C4-2B (cell line): Measurements from ENCODE around the gene CSTA.

Source experiments
- H3K27ac ChIP-seq: fragments of 450-650 bp; 2 replicates; pipeline ENCODE4 v1.5.1; 2017
- ZFX ChIP-seq: fragments of 450-650 bp; IDR thresholded peaks from 2 replicates; pipeline ENCODE4 v1.6.1; 2017
- TF ChIP-seq, protein P1 (sequence below): fragments of 450-650 bp; conservative IDR thresholded peaks from 2 replicates; pipeline ENCODE4 v1.5.1; 2017; ENCODE audit warnings: mild to moderate bottlenecking

CSTA gene

DNA sequence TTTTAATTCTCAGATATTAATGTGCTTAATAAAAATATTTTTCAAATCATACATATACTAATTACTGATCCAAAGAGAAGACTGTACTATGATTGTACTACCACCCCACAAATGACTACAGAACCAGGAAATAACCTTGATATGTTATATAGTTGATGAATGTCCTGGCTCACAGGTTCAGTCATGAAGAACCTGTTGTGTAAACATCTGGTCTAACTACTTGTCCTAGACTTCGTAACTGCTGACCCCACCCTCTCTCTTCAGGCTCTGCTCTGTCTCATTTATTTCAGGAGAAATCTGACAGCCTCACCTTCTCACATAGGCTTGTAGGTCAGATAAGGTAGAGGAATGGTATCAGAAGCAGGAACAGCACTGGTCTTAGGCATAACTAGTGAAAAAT is 14.7 kb upstream of the CSTA start:
- no peak overlapping the region for H3K27ac ChIP-seq
- TF ChIP-seq ZFX: no peak
- TF ChIP-seq, protein P1, sequence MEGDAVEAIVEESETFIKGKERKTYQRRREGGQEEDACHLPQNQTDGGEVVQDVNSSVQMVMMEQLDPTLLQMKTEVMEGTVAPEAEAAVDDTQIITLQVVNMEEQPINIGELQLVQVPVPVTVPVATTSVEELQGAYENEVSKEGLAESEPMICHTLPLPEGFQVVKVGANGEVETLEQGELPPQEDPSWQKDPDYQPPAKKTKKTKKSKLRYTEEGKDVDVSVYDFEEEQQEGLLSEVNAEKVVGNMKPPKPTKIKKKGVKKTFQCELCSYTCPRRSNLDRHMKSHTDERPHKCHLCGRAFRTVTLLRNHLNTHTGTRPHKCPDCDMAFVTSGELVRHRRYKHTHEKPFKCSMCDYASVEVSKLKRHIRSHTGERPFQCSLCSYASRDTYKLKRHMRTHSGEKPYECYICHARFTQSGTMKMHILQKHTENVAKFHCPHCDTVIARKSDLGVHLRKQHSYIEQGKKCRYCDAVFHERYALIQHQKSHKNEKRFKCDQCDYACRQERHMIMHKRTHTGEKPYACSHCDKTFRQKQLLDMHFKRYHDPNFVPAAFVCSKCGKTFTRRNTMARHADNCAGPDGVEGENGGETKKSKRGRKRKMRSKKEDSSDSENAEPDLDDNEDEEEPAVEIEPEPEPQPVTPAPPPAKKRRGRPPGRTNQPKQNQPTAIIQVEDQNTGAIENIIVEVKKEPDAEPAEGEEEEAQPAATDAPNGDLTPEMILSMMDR: no peak

DNA sequence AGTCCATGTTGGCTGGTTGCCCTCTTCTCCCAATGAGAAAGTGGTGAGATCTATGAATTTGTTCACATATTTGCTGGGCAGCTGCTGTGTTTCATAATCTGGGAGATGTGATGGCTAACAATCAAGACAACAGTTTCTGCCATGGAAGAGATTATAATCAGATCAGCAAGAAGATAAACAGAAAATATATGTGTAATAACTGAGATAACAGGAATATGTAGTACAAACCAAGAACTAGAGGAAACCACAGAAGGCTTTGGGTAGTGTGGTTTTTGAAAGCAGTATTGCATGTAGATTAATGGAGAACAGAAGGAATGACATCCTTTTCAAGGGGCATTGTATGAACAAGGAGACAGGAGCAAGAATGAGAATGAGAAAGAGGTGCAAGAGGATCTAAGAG is 12.2 kb upstream of the CSTA start:
- TF ChIP-seq, protein P1: no peak
- TF ChIP-seq ZFX: no peak
- H3K27ac ChIP-seq: no peak overlapping the region

DNA sequence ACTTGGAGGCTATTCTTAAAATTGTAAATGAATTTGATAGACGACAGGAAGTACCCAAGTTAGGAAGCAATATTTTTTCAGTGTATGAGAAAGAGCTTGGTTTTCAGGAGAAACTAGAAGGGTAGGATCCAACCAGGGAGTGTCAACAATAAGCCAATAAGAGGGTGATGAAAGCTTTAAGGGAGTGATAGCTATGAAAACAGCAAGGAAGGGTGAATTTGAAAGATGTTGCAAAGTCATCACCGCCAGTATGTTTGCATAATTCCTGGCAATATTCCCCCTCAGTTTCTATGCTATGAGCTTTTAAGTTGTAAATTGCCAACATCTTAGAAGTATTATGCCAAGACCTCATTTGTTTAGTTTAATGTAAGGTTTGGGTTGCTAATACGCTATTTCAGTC is 11.8 kb upstream of the CSTA start:
- TF ChIP-seq ZFX: no peak
- TF ChIP-seq, protein P1: no peak
- H3K27ac ChIP-seq: no peak overlapping the region

DNA sequence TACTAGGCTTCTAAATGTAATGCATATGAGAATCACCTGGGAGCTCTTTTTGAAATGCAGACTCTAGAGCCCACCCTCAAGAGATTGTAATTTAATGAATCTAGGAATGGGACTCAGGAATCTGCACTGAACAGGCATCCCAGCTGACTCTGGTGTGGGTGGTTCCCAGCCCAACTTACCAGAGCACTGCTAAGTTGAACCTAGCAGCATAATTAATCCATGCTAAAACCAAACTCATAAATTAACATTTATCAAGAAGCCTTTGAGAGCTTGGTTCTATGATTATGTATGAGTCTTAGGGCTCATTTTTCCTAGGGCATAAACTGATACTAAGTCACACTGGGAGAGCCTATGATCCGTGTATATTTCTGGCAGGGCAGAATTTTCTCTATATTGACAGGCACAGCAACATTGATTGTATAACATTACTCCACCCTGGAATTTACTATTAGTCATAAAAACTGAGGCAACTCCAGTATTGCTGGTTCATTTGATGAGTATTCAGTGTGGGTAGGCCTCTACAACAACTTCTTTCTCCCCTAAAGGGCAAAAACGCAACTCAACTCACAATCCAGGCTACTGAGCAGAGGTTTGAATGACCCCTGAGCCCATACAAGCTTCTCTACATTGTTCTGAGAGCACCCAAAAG is 10.7 kb upstream of the CSTA start:
- no peak overlapping the region for H3K27ac ChIP-seq
- TF ChIP-seq, protein P1: no peak
- TF ChIP-seq ZFX: no peak

DNA sequence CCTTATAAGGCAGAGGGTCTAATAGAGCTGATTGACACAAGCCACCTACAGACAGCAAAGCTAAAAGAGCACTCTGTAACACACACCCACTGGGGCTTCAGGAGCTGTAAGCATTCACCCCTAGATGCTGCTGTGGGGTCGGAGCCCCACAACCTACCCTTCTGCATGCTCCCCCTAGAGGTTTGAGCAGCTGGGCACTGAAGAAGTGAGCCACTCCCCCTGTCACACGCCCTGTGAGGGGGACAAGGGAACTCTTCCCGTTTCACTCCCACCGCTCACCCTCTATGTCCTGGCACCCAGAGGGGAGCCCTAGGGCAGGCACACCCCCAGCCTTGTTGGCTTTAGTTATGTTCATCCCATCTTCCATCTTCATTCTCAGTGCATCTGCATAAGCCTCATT is 9.4 kb upstream of the CSTA start:
- no peak overlapping the region for H3K27ac ChIP-seq
- TF ChIP-seq ZFX: no peak
- TF ChIP-seq, protein P1: no peak

DNA sequence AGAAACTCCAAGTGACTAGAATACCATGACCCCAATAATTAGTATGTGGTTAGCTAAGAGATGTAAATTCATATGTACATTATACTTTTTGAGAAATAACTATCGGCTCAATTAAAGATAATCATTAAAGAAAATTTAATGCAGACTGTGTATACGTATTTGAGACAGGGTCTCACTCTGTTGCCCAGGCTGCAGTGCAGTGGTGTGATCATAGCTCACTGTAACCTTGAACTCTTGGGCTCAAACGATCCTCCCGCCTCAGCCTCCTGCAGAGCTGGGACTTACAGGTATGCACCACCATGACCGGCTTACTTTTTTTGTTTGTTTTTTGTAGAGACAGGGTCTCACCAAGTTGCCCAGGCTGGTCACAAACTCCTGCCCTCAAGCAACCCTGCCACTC is 8.7 kb upstream of the CSTA start:
- no peak overlapping the region for H3K27ac ChIP-seq
- TF ChIP-seq, protein P1: no peak
- TF ChIP-seq ZFX: no peak

DNA sequence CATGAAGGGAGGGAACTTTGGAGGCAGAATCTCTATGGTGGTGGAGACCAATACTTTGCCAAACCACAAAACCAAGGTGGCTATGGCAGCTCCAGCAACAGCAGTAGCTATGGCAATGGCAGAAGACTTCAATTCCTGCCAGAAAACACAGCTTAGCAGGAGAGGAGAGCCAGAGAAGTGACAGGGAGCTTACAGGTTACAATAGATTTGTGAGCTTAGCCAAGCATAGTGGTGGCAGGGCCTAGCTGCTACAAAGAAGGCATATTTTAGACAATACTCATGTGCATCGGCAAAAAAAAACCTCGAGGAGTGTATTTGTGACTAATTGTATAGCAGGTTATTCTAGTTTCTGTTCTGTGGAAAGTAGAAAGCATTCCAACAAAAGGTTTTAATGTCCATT is 6.4 kb upstream of the CSTA start:
- no peak overlapping the region for H3K27ac ChIP-seq
- TF ChIP-seq, protein P1: no peak
- no peak for TF ChIP-seq ZFX
